Thyroid gland (tissue), 4 donors: ENCODE results near the gene SORT1. TPM values are rescaled to one million over a fixed set of nuclear protein-coding genes. Genes with fewer than 3 reads are reported as not detected.

Source experiments
- DNase-seq, 2 donors: peaks; one replicate each; pipeline ENCODE4 v3.0.0-alpha.2; 2019
- H3K27ac ChIP-seq, 3 donors: fragments of 200-600 bp; sonication (generic); 1 replicate in 2 of 3; 2 replicates in 1 of 3; pipeline ENCODE4 v1.5.1; 2016 to 2019; ENCODE audit warnings: mild to moderate bottlenecking in 1 of 3, moderate library complexity in 1 of 3
- H3K27me3 ChIP-seq: fragments of 200-600 bp; sonication (generic); one replicate; pipeline ENCODE4 v1.5.1; 2019
- H3K36me3 ChIP-seq, 2 donors: fragments of 200-600 bp; sonication (generic); one replicate each; pipeline ENCODE4 v1.5.1; 2016 to 2019
- H3K4me1 ChIP-seq, 2 donors: fragments of 200-600 bp; sonication (generic); one replicate each; pipeline ENCODE4 v1.5.1; 2017 to 2019
- H3K4me3 ChIP-seq, 3 donors: fragments of 200-600 bp; sonication (generic); replicated peaks in 1 of 3; 1 replicate in 2 of 3; 2 replicates in 1 of 3; pipeline ENCODE4 v1.5.1; 2016; ENCODE audit warnings: mild to moderate bottlenecking in 1 of 3
- H3K9me3 ChIP-seq: fragments of 200-600 bp; sonication (generic); one replicate; pipeline ENCODE4 v1.5.1; 2017
- POLR2A ChIP-seq, 2 donors: fragments of 450-650 bp; IDR thresholded peaks; one replicate each; pipeline ENCODE4 v1.6.1; 2017; ENCODE audit warnings: antibody characterized with exemption in 2 of 2, mild to moderate bottlenecking in 2 of 2, moderate library complexity in 1 of 2
- WGBS, 2 donors: methylation state at CpG; one replicate each; pipeline ENCODE4 v1.1.5; 2017; 5-methylcytosine and 5-hydroxymethylcytosine counted together
- intact Hi-C: fragments of 100-400 bp; cut with DNase I; formaldehyde crosslinking; loops from one replicate; pipeline ENCODE4 v1.15.1; 2023
- total RNA-seq, 4 donors: library from RNA; depleted of rRNA; stranded (reverse); fragments of >200 nt; gene quantifications; one replicate each; pipeline ENCODE4 v1.2.3, GENCODE V29; 2016
- TF ChIP-seq, protein P1 (sequence below), 6 experiments: fragments of 200-600 bp in 3 of 6; fragments of 450-650 bp in 3 of 6; sonication (generic) in 3 of 6; IDR thresholded peaks; one replicate each; pipeline ENCODE4 v1.5.1; 2016 to 2019; ENCODE audit warnings: antibody characterized with exemption in 6 of 6, mild to moderate bottlenecking in 2 of 6, inconsistent platforms in 1 of 6, moderate library complexity in 1 of 6

Gene SORT1
- total RNA-seq, 4 donors from 2014 or later = 65.7 to 152 (median 137) TPM

GRCh38 chr1:109295712-109296415 is 101.9 kb downstream of the SORT1 start:
- WGBS, 2 donors = 81 to 90% methylated on average over 12 of the region's 12 CpGs
- Histone ChIP-seq H3K27me3 (no peaks in the 10 kb centered on the region), H3K36me3 (no peaks in the 10 kb centered on the region), H3K9me3 (no peaks in the 10 kb centered on the region), H3K4me1 (peaks cover 25 to 36% of the 10 kb centered on the region in 2 donors), H3K27ac (no peak overlapping the region), H3K4me3 (no peak overlapping the region)
- intact Hi-C loops = no loop called here
- DNase-seq = no peak
- no peak for TF ChIP-seq POLR2A (IDR thresholded peaks at IDR 0.05)
- TF ChIP-seq, protein P1, sequence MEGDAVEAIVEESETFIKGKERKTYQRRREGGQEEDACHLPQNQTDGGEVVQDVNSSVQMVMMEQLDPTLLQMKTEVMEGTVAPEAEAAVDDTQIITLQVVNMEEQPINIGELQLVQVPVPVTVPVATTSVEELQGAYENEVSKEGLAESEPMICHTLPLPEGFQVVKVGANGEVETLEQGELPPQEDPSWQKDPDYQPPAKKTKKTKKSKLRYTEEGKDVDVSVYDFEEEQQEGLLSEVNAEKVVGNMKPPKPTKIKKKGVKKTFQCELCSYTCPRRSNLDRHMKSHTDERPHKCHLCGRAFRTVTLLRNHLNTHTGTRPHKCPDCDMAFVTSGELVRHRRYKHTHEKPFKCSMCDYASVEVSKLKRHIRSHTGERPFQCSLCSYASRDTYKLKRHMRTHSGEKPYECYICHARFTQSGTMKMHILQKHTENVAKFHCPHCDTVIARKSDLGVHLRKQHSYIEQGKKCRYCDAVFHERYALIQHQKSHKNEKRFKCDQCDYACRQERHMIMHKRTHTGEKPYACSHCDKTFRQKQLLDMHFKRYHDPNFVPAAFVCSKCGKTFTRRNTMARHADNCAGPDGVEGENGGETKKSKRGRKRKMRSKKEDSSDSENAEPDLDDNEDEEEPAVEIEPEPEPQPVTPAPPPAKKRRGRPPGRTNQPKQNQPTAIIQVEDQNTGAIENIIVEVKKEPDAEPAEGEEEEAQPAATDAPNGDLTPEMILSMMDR (IDR thresholded peaks at IDR 0.05) = no peak

DNA sequence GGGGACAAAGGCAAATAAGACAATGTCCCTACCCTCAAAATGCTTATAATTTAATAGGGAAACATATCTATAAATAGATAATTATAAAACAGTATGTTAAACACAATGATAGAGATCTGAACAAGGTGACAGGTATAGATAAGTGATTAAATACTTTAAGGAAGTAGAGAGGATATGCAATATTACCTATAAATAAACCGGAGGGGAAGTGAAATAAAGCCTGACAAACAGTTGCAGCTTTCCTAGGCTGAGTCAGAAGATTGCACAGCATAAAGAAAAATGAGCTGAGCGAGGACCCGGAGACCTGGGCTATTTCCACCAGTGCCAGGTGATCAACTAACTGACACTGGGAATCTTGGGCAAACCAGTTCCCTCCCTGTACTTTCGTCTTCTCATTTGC is 103.2 kb downstream of the SORT1 start:
- no peak overlapping the region for H3K27ac ChIP-seq
- intact Hi-C loops = no loop called here
- H3K9me3 ChIP-seq = no peaks in the 10 kb centered on the region
- no peak for TF ChIP-seq POLR2A (IDR thresholded peaks at IDR 0.05)
- TF ChIP-seq, protein P1 (IDR thresholded peaks at IDR 0.05) = no peak
- H3K4me3 ChIP-seq = no peak overlapping the region
- DNase-seq = no peak
- H3K4me1 ChIP-seq = peaks cover 26 to 31% of the 10 kb centered on the region in 2 donors
- no peaks in the 10 kb centered on the region for H3K27me3 ChIP-seq
- H3K36me3 ChIP-seq = no peaks in the 10 kb centered on the region
- WGBS, 2 donors = 76 to 78% methylated on average over 4 of the region's 4 CpGs

DNA sequence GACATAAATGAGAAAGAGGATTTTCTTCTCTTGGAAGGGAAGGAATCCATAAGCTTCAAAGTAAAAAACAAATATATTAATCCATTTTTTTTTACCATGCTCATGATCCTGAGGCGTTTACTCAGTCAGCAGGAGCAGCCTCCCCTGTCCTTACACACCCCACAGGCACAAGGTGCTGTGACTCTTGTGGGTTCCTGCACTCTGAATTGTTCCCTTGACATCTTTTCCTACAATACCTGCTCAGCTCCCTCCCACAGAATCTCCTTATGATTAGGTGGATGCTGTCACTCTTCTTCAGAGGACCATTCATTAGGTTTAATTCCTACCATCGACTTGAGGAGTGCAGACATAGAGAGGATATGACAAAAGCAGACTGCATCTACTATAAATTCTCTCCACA is 104.7 kb downstream of the SORT1 start:
- H3K4me1 ChIP-seq = peaks cover 14 to 17% of the 10 kb centered on the region in 2 donors
- no peaks in the 10 kb centered on the region for H3K9me3 ChIP-seq
- H3K4me3 ChIP-seq = no peak overlapping the region
- H3K36me3 ChIP-seq = no peaks in the 10 kb centered on the region
- no peaks in the 10 kb centered on the region for H3K27me3 ChIP-seq
- no peak overlapping the region for H3K27ac ChIP-seq
- no peak for DNase-seq
- TF ChIP-seq POLR2A (IDR thresholded peaks at IDR 0.05) = no peak
- TF ChIP-seq, protein P1 (IDR thresholded peaks at IDR 0.05) = no peak
- WGBS, 2 donors = 73 to 79% methylated on average over 2 of the region's 2 CpGs
- intact Hi-C loops = no loop called here

- Histone ChIP-seq H3K27ac (no peak overlapping the region), H3K27me3 (no peaks in the 10 kb centered on the region), H3K4me1 (peaks cover 10 to 14% of the 10 kb centered on the region in 2 donors), H3K4me3 (no peak overlapping the region), H3K9me3 (no peaks in the 10 kb centered on the region), H3K36me3 (no peaks in the 10 kb centered on the region)
- TF ChIP-seq POLR2A (IDR thresholded peaks at IDR 0.05) = no peak
- TF ChIP-seq, protein P1 (IDR thresholded peaks at IDR 0.05) = no peak
- intact Hi-C loops = no loop called here
- no peak for DNase-seq
- 72 to 73% methylated on average over 9 of the region's 9 CpGs for whole genome bisulfite sequencing, 2 donors
Measured at GRCh38 chr1:109292364-109292763, 105.4 kb downstream of the SORT1 start.

DNA sequence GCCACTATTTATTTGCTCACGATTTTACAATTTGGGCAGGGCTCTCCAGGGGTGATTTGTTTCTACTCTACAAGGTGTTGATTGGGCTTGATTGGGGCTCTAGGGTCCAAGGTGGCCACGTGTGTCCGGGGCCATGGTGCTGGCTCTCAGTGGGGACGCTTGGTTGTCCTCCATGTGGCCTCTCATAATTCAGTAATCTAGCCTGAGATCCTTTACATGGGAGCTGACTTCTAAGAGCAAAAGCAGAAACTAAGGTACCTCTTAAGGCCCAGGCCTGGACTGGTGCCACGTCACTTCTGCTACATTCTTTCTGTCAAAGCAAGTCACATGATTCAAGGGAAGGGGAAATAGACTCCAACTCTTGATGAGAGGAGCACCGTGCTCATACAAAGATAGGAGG is 106.7 kb downstream of the SORT1 start:
- intact Hi-C loops = no loop called here
- no peaks in the 10 kb centered on the region for H3K9me3 ChIP-seq
- H3K27ac ChIP-seq = peak overlapping the region; percentile 67 to 91 (median 80)
- TF ChIP-seq, protein P1 (IDR thresholded peaks at IDR 0.05) = no peak
- no peak for TF ChIP-seq POLR2A (IDR thresholded peaks at IDR 0.05)
- H3K36me3 ChIP-seq = no peaks in the 10 kb centered on the region
- H3K27me3 ChIP-seq = no peaks in the 10 kb centered on the region
- H3K4me3 ChIP-seq = no peak overlapping the region
- DNase-seq = peak; percentile 92 to 94
- 19 to 37% methylated on average over 6 of the region's 6 CpGs for WGBS, 2 donors
- H3K4me1 ChIP-seq = peaks cover 10 to 14% of the 10 kb centered on the region in 2 donors
